Neural cell (in vitro differentiated cells): ENCODE results near the gene RABGAP1L. TPM values are rescaled to one million over a fixed set of nuclear protein-coding genes. Genes with fewer than 3 reads are reported as not detected.

Source experiments
- H2AFZ ChIP-seq: fragments of 200-600, 300-800 bp; sonication (generic), shearing (Covaris generic); 2 replicates; pipeline ENCODE4 v1.6.0; 2014; ENCODE audit warnings: low read depth, mild to moderate bottlenecking, antibody characterized with exemption, low read length, moderate library complexity
- H3F3A ChIP-seq: fragments of 200-600 bp; shearing (Covaris generic); 2 replicates; pipeline ENCODE4 v1.6.1; 2016; ENCODE audit warnings: mild to moderate bottlenecking, moderate library complexity, mixed read lengths, antibody characterized with exemption, low read length; ENCODE audit not compliant: insufficient read depth, poor library complexity, severe bottlenecking
- H3K27ac ChIP-seq: fragments of 200-600, 300-800 bp; sonication (generic), shearing (Covaris generic); 2 replicates; pipeline ENCODE4 v1.5.1; 2014; ENCODE audit warnings: mild to moderate bottlenecking, low read length, moderate library complexity
- H3K27me3 ChIP-seq: fragments of 300-800, 200-600 bp; sonication (generic), shearing (Covaris generic); 2 replicates; pipeline ENCODE4 v1.6.0; 2014; ENCODE audit warnings: mild to moderate bottlenecking, low read depth, low read length, moderate library complexity; ENCODE audit not compliant: insufficient read depth
- H3K36me3 ChIP-seq: fragments of 300-800, 200-600 bp; sonication (generic), shearing (Covaris generic); 2 replicates; pipeline ENCODE4 v1.5.1; 2014; ENCODE audit warnings: mild to moderate bottlenecking, antibody characterized with exemption, low read length, moderate library complexity; ENCODE audit not compliant: insufficient read depth
- H3K4me2 ChIP-seq: fragments of 300-800, 200-600 bp; sonication (generic), shearing (Covaris generic); 2 replicates; pipeline ENCODE4 v1.6.0; 2014; ENCODE audit warnings: mild to moderate bottlenecking, low read length
- H3K4me3 ChIP-seq: fragments of 300-800, 200-600 bp; sonication (generic), shearing (Covaris generic); 2 replicates; pipeline ENCODE4 v1.5.1; 2014; ENCODE audit warnings: mild to moderate bottlenecking, low read length, moderate library complexity
- H3K79me2 ChIP-seq: fragments of 200-600 bp; shearing (Covaris generic); replicated peaks from 2 replicates; pipeline ENCODE4 v1.6.0; 2014; ENCODE audit warnings: mild to moderate bottlenecking, low read length, moderate library complexity; ENCODE audit not compliant: insufficient read depth
- H3K9ac ChIP-seq: fragments of 300-800, 200-600 bp; sonication (generic), shearing (Covaris generic); 2 replicates; pipeline ENCODE4 v1.6.1; 2016; ENCODE audit warnings: mild to moderate bottlenecking, low read length, mixed read lengths
- H3K9me2 ChIP-seq: fragments of 200-600 bp; shearing (Covaris generic); 2 replicates; pipeline ENCODE4 v1.6.1; 2016; ENCODE audit warnings: mild to moderate bottlenecking, low read length, mixed read lengths; ENCODE audit not compliant: insufficient read depth
- H3K9me3 ChIP-seq: fragments of 200-600, 300-800 bp; sonication (generic), shearing (Covaris generic); 2 replicates; pipeline ENCODE4 v1.6.1; 2016; ENCODE audit warnings: mild to moderate bottlenecking, mixed run types, low read length, moderate library complexity, mixed read lengths
- H4K20me1 ChIP-seq: fragments of 200-600 bp; shearing (Covaris generic); 2 replicates; pipeline ENCODE4 v1.6.1; 2016; ENCODE audit warnings: mild to moderate bottlenecking, mixed run types; ENCODE audit not compliant: insufficient read depth
- EP300 ChIP-seq: fragments of 450-650 bp; conservative IDR thresholded peaks from 2 replicates; pipeline ENCODE4 v1.6.1; 2014; ENCODE audit warnings: antibody characterized with exemption, mild to moderate bottlenecking, moderate library complexity; ENCODE audit not compliant: poor library complexity, severe bottlenecking
- EZH2 ChIP-seq: fragments of 200-600, 300-800 bp; shearing (Covaris generic), sonication (generic); IDR thresholded peaks from 2 replicates; pipeline ENCODE4 v1.6.1; 2014; ENCODE audit warnings: antibody characterized with exemption, low read length, borderline replicate concordance, mild to moderate bottlenecking; ENCODE audit not compliant: insufficient read depth, poor library complexity, severe bottlenecking
- MXI1 ChIP-seq: fragments of 450-650 bp; conservative IDR thresholded peaks from 2 replicates; pipeline ENCODE4 v1.6.1; 2014; ENCODE audit warnings: antibody characterized with exemption, mild to moderate bottlenecking; ENCODE audit not compliant: poor library complexity, severe bottlenecking
- POLR2AphosphoS5 ChIP-seq: IDR thresholded peaks from 2 replicates; pipeline ENCODE4 v1.6.1; 2012
- RAD21 ChIP-seq: fragments of 450-650 bp; conservative IDR thresholded peaks from 2 replicates; pipeline ENCODE4 v1.6.1; 2014; ENCODE audit warnings: antibody characterized with exemption, mild to moderate bottlenecking, moderate library complexity
- SMC3 ChIP-seq: fragments of 450-650 bp; conservative IDR thresholded peaks from 2 replicates; pipeline ENCODE4 v1.6.1; 2014; ENCODE audit warnings: antibody characterized with exemption, mild to moderate bottlenecking, moderate library complexity; ENCODE audit not compliant: poor library complexity
- polyA plus RNA-seq: library from polyadenylated mRNA; depleted of rRNA; stranded (reverse); fragments of >200 nt; gene quantifications from 2 replicates; pipeline ENCODE4 v1.2.3, GENCODE V29; 2014
- TF ChIP-seq, protein P1 (sequence below): fragments of 450-650 bp; IDR thresholded peaks from 2 replicates; pipeline ENCODE4 v1.5.1; 2014; ENCODE audit warnings: antibody characterized with exemption, mild to moderate bottlenecking, moderate library complexity; ENCODE audit not compliant: poor library complexity, severe bottlenecking
- TF ChIP-seq, protein P2 (sequence below): IDR thresholded peaks from 2 replicates; pipeline ENCODE4 v1.6.1; 2012; ENCODE audit warnings: borderline replicate concordance

RABGAP1L gene
- polyA plus RNA-seq, 1 donor from 2014 or later = 32.2 TPM

DNA sequence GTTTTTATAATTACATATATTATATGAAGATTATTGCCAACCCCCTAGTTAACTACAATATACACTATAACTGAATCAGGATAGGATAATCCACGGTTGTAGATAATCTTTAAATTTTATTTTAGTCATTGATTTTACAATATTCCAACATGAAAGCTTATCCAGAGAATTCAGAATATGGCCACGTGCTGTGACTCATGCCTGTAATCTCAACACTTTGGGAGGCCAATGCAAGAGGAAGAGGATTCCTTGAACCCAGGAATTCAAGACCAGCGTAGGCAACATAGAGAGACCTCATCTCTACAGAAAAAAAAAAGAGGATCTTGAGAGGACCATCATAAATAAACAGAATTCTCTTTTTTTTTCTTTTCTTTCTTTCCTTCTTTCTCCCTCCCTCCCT lies 720.9 kb downstream of the RABGAP1L start:
- H3K27me3 ChIP-seq = no peaks in the 10 kb centered on the region
- no peak overlapping the region for H3K27ac ChIP-seq
- H3F3A ChIP-seq = no peaks in the 10 kb centered on the region
- H2AFZ ChIP-seq = no peak overlapping the region
- no peaks in the 10 kb centered on the region for H3K9me2 ChIP-seq
- no peaks in the 10 kb centered on the region for H3K36me3 ChIP-seq
- H3K4me2 ChIP-seq = no peak overlapping the region
- H3K4me3 ChIP-seq = no peak overlapping the region
- no peaks in the 10 kb centered on the region for H3K79me2 ChIP-seq
- TF ChIP-seq MXI1 (no peak), RAD21 (no peak), SMC3 (no peak)
- TF ChIP-seq, protein P1, sequence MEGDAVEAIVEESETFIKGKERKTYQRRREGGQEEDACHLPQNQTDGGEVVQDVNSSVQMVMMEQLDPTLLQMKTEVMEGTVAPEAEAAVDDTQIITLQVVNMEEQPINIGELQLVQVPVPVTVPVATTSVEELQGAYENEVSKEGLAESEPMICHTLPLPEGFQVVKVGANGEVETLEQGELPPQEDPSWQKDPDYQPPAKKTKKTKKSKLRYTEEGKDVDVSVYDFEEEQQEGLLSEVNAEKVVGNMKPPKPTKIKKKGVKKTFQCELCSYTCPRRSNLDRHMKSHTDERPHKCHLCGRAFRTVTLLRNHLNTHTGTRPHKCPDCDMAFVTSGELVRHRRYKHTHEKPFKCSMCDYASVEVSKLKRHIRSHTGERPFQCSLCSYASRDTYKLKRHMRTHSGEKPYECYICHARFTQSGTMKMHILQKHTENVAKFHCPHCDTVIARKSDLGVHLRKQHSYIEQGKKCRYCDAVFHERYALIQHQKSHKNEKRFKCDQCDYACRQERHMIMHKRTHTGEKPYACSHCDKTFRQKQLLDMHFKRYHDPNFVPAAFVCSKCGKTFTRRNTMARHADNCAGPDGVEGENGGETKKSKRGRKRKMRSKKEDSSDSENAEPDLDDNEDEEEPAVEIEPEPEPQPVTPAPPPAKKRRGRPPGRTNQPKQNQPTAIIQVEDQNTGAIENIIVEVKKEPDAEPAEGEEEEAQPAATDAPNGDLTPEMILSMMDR = no peak
- TF ChIP-seq, protein P2, sequence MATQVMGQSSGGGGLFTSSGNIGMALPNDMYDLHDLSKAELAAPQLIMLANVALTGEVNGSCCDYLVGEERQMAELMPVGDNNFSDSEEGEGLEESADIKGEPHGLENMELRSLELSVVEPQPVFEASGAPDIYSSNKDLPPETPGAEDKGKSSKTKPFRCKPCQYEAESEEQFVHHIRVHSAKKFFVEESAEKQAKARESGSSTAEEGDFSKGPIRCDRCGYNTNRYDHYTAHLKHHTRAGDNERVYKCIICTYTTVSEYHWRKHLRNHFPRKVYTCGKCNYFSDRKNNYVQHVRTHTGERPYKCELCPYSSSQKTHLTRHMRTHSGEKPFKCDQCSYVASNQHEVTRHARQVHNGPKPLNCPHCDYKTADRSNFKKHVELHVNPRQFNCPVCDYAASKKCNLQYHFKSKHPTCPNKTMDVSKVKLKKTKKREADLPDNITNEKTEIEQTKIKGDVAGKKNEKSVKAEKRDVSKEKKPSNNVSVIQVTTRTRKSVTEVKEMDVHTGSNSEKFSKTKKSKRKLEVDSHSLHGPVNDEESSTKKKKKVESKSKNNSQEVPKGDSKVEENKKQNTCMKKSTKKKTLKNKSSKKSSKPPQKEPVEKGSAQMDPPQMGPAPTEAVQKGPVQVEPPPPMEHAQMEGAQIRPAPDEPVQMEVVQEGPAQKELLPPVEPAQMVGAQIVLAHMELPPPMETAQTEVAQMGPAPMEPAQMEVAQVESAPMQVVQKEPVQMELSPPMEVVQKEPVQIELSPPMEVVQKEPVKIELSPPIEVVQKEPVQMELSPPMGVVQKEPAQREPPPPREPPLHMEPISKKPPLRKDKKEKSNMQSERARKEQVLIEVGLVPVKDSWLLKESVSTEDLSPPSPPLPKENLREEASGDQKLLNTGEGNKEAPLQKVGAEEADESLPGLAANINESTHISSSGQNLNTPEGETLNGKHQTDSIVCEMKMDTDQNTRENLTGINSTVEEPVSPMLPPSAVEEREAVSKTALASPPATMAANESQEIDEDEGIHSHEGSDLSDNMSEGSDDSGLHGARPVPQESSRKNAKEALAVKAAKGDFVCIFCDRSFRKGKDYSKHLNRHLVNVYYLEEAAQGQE = no peak
- no peaks in the 10 kb centered on the region for H4K20me1 ChIP-seq
- H3K9ac ChIP-seq = no peak overlapping the region
- no peaks in the 10 kb centered on the region for H3K9me3 ChIP-seq

DNA sequence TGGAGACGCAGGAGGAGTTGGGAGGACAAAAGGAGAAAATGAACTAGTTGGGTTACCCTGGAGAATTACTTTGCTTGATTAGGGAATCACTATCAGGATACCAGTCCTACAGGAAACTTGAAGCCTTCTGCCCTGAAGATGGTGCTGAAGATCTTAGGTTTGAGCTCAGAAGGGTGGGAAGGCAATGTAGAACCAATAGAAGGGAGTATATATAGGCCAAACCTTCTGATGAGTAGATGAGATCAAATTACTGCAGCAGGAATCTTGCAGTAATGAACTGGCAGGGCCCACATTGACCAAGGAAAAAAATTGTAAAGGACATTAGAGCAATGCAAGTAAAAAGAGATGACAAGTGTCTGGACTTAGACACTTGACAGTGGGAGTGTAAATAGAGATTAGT lies 724.1 kb downstream of the RABGAP1L start:
- Histone ChIP-seq H3K27me3 (no peaks in the 10 kb centered on the region), H3F3A (no peaks in the 10 kb centered on the region), H4K20me1 (no peaks in the 10 kb centered on the region), H2AFZ (no peak overlapping the region), H3K9me3 (no peaks in the 10 kb centered on the region), H3K9ac (no peak overlapping the region), H3K4me3 (no peak overlapping the region), H3K79me2 (no peaks in the 10 kb centered on the region), H3K4me2 (no peak overlapping the region), H3K27ac (no peak overlapping the region), H3K36me3 (no peaks in the 10 kb centered on the region), H3K9me2 (no peaks in the 10 kb centered on the region)
- TF ChIP-seq, protein P1 = no peak
- TF ChIP-seq RAD21 (no peak), EP300 (no peak), EZH2 (no peak), POLR2AphosphoS5 (no peak)
